GM18861 (cell line): Measurements from ENCODE around the gene IHH.

Experiments used
- ATAC-seq: cut with Tn5 transposase; IDR thresholded peaks from one replicate; pipeline ENCODE4 v1.9.1; 2021; ENCODE audit not compliant: unreplicated experiment

The IHH gene

GRCh38 chr2:219076253-219076652 is 15.5 kb upstream of the IHH start:
- no peak for ATAC-seq

GRCh38 chr2:219073413-219074129 is 12.8 kb upstream of the IHH start:
- no peak for ATAC-seq

GRCh38 chr2:219072741-219073250 is 12.1 kb upstream of the IHH start:
- no peak for ATAC-seq

GRCh38 chr2:219071131-219071816 is 10.6 kb upstream of the IHH start:
- no peak for ATAC-seq

- ATAC-seq: no peak
Observed at GRCh38 chr2:219065484-219065883, 4.8 kb upstream of the IHH start.

GRCh38 chr2:219062081-219062480 is 1.4 kb upstream of the IHH start:
- no peak for ATAC-seq

GRCh38 chr2:219059725-219060682 is 717 bp downstream of the IHH start:
- ATAC-seq: no peak

GRCh38 chr2:219059375-219059724 is 1.4 kb downstream of the IHH start:
- no peak for ATAC-seq

GRCh38 chr2:219058541-219059374 is 2.0 kb downstream of the IHH start:
- ATAC-seq: no peak

GRCh38 chr2:219057709-219058540 is 2.8 kb downstream of the IHH start:
- ATAC-seq: peak; percentile 86

- no peak for ATAC-seq
Observed at GRCh38 chr2:219056896-219057708, 3.6 kb downstream of the IHH start.

- ATAC-seq: no peak
Observed at GRCh38 chr2:219056176-219056895, 4.4 kb downstream of the IHH start.

GRCh38 chr2:219054956-219055903 is 5.5 kb downstream of the IHH start:
- no peak for ATAC-seq

- no peak for ATAC-seq
Observed at GRCh38 chr2:219049282-219049681, 11.4 kb downstream of the IHH start.

- ATAC-seq: no peak
Observed at GRCh38 chr2:219045937-219046550, 14.7 kb downstream of the IHH start.

- ATAC-seq: no peak
Observed at GRCh38 chr2:219042750-219043149, 18.0 kb downstream of the IHH start.

- ATAC-seq: no peak
Observed at GRCh38 chr2:219042157-219042556, 18.6 kb downstream of the IHH start.
